K562 (cell line): ENCODE measurements around the gene GEN1. TPM values are rescaled to one million over a fixed set of nuclear protein-coding genes. Genes with fewer than 3 reads are reported as not detected.

ENCODE experiments used
- BRCA1 ChIP-seq, 2 experiments: fragments of 450-650 bp in 1 of 2; sonication (generic) in 1 of 2; formaldehyde crosslinking in 1 of 2; IDR thresholded peaks; 2 replicates each; pipeline versions ENCODE4 v1.5.0 to v1.6.1; 2017 to 2020; ENCODE audit warnings: mild to moderate bottlenecking in 1 of 2, missing genetic modification reagents in 1 of 2
- CAMTA2 ChIP-seq: fragments of 250-450 bp; sonication (Bioruptor Pico); conservative IDR thresholded peaks from 2 replicates; pipeline ENCODE4 v1.5.1; 2022
- CBFB ChIP-seq: sonication (generic); formaldehyde crosslinking; IDR thresholded peaks from 2 replicates; pipeline ENCODE4 v1.4.0; 2020; ENCODE audit warnings: mild to moderate bottlenecking, missing genetic modification reagents
- CBX8 ChIP-seq: fragments of 200-600 bp; sonication (generic); IDR thresholded peaks from 2 replicates; pipeline ENCODE4 v1.6.1; 2012; ENCODE audit warnings: borderline replicate concordance, mixed run types, low read depth, mild to moderate bottlenecking, moderate library complexity, mixed read lengths, low read length, control low read depth, inconsistent platforms; ENCODE audit not compliant: poor library complexity, severe bottlenecking; ENCODE audit errors: extremely low read depth
- E2F5 ChIP-seq: sonication (generic); formaldehyde crosslinking; IDR thresholded peaks from 2 replicates; pipeline ENCODE4 v1.8.0; 2022; ENCODE audit warnings: mild to moderate bottlenecking, missing genetic modification reagents
- ETV1 ChIP-seq: fragments of 450-650 bp; conservative IDR thresholded peaks from 2 replicates; pipeline ENCODE4 v1.6.1; 2016; ENCODE audit warnings: missing genetic modification characterization, control low read depth, low read depth, missing compliant biosample characterization
- HDAC1 ChIP-seq, 2 experiments: fragments of 450-650 bp; IDR thresholded peaks; 2 replicates each; pipeline ENCODE4 v1.6.1; 2016 to 2017; ENCODE audit warnings: inconsistent platforms in 1 of 2, mild to moderate bottlenecking in 1 of 2, moderate library complexity in 1 of 2
- HMGN3 ChIP-seq: IDR thresholded peaks from 2 replicates; pipeline ENCODE4 v1.6.1; 2011; ENCODE audit warnings: borderline replicate concordance, low read depth, mild to moderate bottlenecking, mixed read lengths, low read length; ENCODE audit not compliant: insufficient read length; ENCODE audit errors: extremely low read depth
- HNRNPUL1 ChIP-seq: fragments of 200-400 bp; formaldehyde crosslinking; IDR thresholded peaks from 2 replicates; pipeline ENCODE4 v1.6.1; 2017; ENCODE audit warnings: low read length
- NRF1 ChIP-seq, 2 experiments: fragments of 450-650 bp; IDR thresholded peaks in 1 of 2; conservative IDR thresholded peaks in 1 of 2; 2 replicates each; pipeline ENCODE4 v1.6.1; 2014; ENCODE audit warnings: mild to moderate bottlenecking in 2 of 2
- PML ChIP-seq: IDR thresholded peaks from 2 replicates; pipeline ENCODE4 v1.6.1; 2012; ENCODE audit warnings: low read length, inconsistent platforms
- SIX5 ChIP-seq, 2 experiments: IDR thresholded peaks; 2 replicates each; pipeline ENCODE4 v1.6.1; 2011; ENCODE audit warnings: low read length in 2 of 2, borderline replicate concordance in 1 of 2, low read depth in 1 of 2, mild to moderate bottlenecking in 1 of 2, moderate library complexity in 1 of 2; ENCODE audit not compliant: insufficient read depth in 1 of 2
- TSHZ1 ChIP-seq: fragments of 250-450 bp; sonication (Bioruptor Pico); IDR thresholded peaks from 2 replicates; pipeline ENCODE4 v1.4.0; 2020; ENCODE audit warnings: mild to moderate bottlenecking, moderate library complexity
- YY1 ChIP-seq, 3 experiments: IDR thresholded peaks; 2 replicates each; pipeline ENCODE4 v1.6.1; 2011; ENCODE audit warnings: low read length in 2 of 3, mild to moderate bottlenecking in 2 of 3, moderate library complexity in 2 of 3, borderline replicate concordance in 1 of 3, control low read depth in 1 of 3, low read depth in 1 of 3; ENCODE audit not compliant: insufficient read depth in 3 of 3, insufficient replicate concordance in 2 of 3, control insufficient read depth in 1 of 3, insufficient read length in 1 of 3; ENCODE audit errors: extremely low read depth in 1 of 3
- ZC3H4 ChIP-seq: sonication (generic); formaldehyde crosslinking; IDR thresholded peaks from 2 replicates; pipeline ENCODE4 v1.9.0; 2021; ENCODE audit warnings: missing genetic modification reagents, borderline replicate concordance
- ZNF280A ChIP-seq: fragments of 450-650 bp; IDR thresholded peaks from 2 replicates; pipeline ENCODE4 v1.6.1; 2018; ENCODE audit warnings: mild to moderate bottlenecking, low read depth; ENCODE audit not compliant: partially characterized antibody
- polyA plus RNA-seq, 8 experiments: library from polyadenylated mRNA; depleted of rRNA in 4 of 8; stranded (reverse) in 5 of 8; unstranded in 3 of 8; fragments of >200 nt; fragmentation: Nextera tagmentation in 2 of 8; fragmentation: Illumina TruSeq in 1 of 8; extraction: Ambion mirVana in 2 of 8; extraction: Trizol in 1 of 8; gene quantifications; 2 replicates each; pipeline versions ENCODE4 v1.2.1 to v1.2.3, GENCODE V29; 2011 to 2014; ENCODE audit warnings: inconsistent platforms in 1 of 8, missing spikeins in 1 of 8
- total RNA-seq, 7 experiments: library from RNA; depleted of rRNA in 6 of 7; stranded (reverse); fragments of >200 nt in 6 of 7; fragmentation: Illumina TruSeq in 2 of 7; extraction: Trizol in 2 of 7; gene quantifications; 2 replicates each; pipeline versions ENCODE4 v1.2.1 to v1.2.3, GENCODE V29; 2011 to 2021; ENCODE audit warnings: low replicate concordance in 1 of 7
- TF ChIP-seq, protein P1 (sequence below): fragments of 450-650 bp; IDR thresholded peaks from 2 replicates; pipeline ENCODE4 v1.6.1; 2018; ENCODE audit not compliant: partially characterized antibody

The GEN1 gene
- total and polyA plus RNA-seq, 9 of the 15 experiments (the other 6 are each of a cell fraction or from before 2014, with no cell fraction given) = 8.6 to 39.7 (median 24.5) TPM

DNA sequence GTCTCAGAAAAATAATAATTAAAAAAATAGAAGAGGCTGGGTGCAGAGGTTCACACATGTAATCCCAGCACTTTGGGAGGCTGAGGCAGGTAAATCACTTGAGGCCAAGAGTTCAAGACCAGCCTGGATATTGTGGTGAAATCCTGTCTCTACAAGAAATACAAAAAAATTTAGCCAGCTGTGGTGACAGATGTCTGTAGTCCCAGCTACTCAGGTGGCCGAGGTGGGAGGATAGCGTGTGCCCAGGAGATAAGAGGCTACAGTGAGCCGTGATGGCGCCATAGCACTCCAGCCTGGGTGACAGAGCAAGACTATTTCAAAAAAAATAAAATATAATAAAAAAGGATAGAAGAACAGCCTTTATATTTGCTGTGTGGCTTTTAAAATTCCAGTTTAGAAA, 36.3 kb upstream of the GEN1 start (continued):
- TF ChIP-seq TSHZ1 (CRISPR knock-in tag) = no peak
- no peak for TF ChIP-seq HNRNPUL1
- TF ChIP-seq ZC3H4 = no peak
- no peak for TF ChIP-seq ZNF280A
- TF ChIP-seq BRCA1 (IDR thresholded peaks at IDR 0.05) = no peak
- no peak for TF ChIP-seq BRCA1 (CRISPR knock-in tag; IDR thresholded peaks at IDR 0.05)
- peak; percentile 84 for TF ChIP-seq PML
- TF ChIP-seq YY1 (IDR thresholded peaks at IDR 0.05; ENCODE audit: borderline replicate concordance in 1 of 3, control insufficient read depth in 1 of 3, extremely low read depth in 1 of 3, insufficient read depth in 3 of 3, insufficient read length in 1 of 3, insufficient replicate concordance in 2 of 3, low read depth in 1 of 3, low read length in 2 of 3) = peak in 2 of 3 experiments; percentile 56 to 77
- no peak for TF ChIP-seq CAMTA2 (CRISPR knock-in tag)
- TF ChIP-seq CBFB (CRISPR knock-in tag) = no peak
- peak in 1 of 2 experiments; percentile 47; a peak in 1 of 4 replicates for TF ChIP-seq HDAC1 (IDR thresholded peaks at IDR 0.05)
- no peak for TF ChIP-seq HMGN3
- no peak for TF ChIP-seq E2F5 (CRISPR knock-in tag)
- TF ChIP-seq NRF1 (conservative IDR thresholded peaks at IDR 0.05 in 1 of 2, IDR thresholded peaks at IDR 0.05 in 1 of 2) = no peak
- TF ChIP-seq CBX8 = no peak
- no peak for TF ChIP-seq SIX5 (IDR thresholded peaks at IDR 0.05; ENCODE audit: borderline replicate concordance in 1 of 2, insufficient read depth in 1 of 2, low read depth in 1 of 2, low read length in 2 of 2)
- no peak for TF ChIP-seq ETV1 (tag)
- TF ChIP-seq, protein P1, sequence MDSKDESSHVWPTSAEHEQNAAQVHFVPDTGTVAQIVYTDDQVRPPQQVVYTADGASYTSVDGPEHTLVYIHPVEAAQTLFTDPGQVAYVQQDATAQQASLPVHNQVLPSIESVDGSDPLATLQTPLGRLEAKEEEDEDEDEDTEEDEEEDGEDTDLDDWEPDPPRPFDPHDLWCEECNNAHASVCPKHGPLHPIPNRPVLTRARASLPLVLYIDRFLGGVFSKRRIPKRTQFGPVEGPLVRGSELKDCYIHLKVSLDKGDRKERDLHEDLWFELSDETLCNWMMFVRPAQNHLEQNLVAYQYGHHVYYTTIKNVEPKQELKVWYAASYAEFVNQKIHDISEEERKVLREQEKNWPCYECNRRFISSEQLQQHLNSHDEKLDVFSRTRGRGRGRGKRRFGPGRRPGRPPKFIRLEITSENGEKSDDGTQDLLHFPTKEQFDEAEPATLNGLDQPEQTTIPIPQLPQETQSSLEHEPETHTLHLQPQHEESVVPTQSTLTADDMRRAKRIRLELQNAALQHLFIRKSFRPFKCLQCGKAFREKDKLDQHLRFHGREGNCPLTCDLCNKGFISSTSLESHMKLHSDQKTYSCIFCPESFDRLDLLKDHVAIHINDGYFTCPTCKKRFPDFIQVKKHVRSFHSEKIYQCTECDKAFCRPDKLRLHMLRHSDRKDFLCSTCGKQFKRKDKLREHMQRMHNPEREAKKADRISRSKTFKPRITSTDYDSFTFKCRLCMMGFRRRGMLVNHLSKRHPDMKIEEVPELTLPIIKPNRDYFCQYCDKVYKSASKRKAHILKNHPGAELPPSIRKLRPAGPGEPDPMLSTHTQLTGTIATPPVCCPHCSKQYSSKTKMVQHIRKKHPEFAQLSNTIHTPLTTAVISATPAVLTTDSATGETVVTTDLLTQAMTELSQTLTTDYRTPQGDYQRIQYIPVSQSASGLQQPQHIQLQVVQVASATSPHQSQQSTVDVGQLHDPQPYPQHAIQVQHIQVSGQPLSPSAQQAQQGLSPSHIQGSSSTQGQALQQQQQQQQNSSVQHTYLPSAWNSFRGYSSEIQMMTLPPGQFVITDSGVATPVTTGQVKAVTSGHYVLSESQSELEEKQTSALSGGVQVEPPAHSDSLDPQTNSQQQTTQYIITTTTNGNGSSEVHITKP = no peak
